ENCODE measurements around the gene BTBD1. TPM values are rescaled to one million over a fixed set of nuclear protein-coding genes. Genes with fewer than 3 reads are reported as not detected.

The BTBD1 gene
- total RNA-seq, 1 donor from 2014 or later: 53.2 TPM

DNA sequence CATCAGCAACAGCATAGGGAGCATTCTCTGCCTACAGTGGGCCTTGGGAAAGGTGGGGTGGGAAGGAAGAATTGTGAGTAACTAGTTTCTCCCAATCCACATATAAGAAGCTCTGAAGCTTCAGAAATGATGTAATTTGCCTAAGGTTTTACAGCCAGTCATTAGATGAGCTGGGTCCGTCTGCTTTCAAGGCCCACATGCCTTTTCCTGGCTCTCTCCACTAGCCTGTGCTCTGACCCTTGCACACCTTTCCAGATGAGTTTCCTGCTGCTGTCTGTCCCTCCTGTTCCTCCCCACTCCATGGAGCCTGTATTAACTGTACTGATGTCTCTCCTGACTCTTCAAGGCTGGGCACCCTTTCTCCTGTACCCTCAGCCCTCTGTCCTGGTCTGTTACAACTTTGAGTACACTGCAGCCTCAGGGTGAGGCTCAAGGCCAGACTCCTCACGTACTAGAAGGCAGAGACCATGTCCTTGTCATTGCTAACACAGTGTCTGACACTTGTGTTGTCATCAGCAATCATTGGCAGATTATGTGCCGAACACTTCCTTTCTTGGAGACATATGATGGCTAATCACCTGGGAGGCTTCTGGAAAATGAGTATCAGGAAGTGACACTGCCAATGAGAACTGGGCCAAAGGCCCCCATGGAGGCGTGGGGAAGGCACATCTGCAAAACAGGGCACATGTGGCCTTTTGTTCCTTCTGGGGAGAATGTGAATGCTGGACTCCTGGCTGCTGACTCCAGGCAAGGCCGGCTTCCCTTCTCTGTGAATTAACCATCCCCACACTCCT is 47.0 kb upstream of the BTBD1 start:
- peaks cover 36% of the 10 kb centered on the region for H3K4me1 Mint-ChIP-seq (ENCODE audit: unreplicated experiment)
- H3K27me3 Mint-ChIP-seq (ENCODE audit: unreplicated experiment): no peaks in the 10 kb centered on the region
- H3K4me3 Mint-ChIP-seq (ENCODE audit: unreplicated experiment): no peak overlapping the region
- no peak for DNase-seq (ENCODE audit: extremely low spot score, unreplicated experiment)
- H3K27ac Mint-ChIP-seq (ENCODE audit: unreplicated experiment): no peak overlapping the region
- H3K9me3 Mint-ChIP-seq (ENCODE audit: unreplicated experiment): no peaks in the 10 kb centered on the region
- TF ChIP-seq, protein P1, sequence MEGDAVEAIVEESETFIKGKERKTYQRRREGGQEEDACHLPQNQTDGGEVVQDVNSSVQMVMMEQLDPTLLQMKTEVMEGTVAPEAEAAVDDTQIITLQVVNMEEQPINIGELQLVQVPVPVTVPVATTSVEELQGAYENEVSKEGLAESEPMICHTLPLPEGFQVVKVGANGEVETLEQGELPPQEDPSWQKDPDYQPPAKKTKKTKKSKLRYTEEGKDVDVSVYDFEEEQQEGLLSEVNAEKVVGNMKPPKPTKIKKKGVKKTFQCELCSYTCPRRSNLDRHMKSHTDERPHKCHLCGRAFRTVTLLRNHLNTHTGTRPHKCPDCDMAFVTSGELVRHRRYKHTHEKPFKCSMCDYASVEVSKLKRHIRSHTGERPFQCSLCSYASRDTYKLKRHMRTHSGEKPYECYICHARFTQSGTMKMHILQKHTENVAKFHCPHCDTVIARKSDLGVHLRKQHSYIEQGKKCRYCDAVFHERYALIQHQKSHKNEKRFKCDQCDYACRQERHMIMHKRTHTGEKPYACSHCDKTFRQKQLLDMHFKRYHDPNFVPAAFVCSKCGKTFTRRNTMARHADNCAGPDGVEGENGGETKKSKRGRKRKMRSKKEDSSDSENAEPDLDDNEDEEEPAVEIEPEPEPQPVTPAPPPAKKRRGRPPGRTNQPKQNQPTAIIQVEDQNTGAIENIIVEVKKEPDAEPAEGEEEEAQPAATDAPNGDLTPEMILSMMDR (IDR thresholded peaks at IDR 0.05): no peak
- peaks cover 12% of the 10 kb centered on the region for H3K36me3 Mint-ChIP-seq (ENCODE audit: unreplicated experiment)

DNA sequence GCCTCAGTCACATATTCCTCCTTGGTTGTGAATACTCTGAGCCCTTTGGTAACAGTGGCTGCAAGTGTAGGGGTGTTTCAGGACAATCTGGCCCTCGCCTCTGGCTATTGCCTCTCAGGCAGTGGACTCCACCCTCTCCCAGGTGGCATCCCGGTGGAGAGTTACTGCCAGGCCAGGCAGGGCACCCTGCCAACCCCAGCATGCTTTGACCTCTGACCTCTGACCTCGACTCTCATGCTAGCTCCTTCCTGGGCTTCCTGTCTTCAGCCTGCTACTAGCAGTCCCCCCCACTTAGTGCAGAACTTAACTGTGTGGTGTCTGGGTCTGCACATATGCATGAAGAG is 45.9 kb upstream of the BTBD1 start:
- Mint-ChIP-seq H3K4me3 (ENCODE audit: unreplicated experiment) (peak overlapping the region; percentile 40), H3K27ac (ENCODE audit: unreplicated experiment) (peak overlapping the region; percentile 72), H3K36me3 (ENCODE audit: unreplicated experiment) (peaks cover 12% of the 10 kb centered on the region), H3K27me3 (ENCODE audit: unreplicated experiment) (no peaks in the 10 kb centered on the region), H3K4me1 (ENCODE audit: unreplicated experiment) (peaks cover 47% of the 10 kb centered on the region), H3K9me3 (ENCODE audit: unreplicated experiment) (no peaks in the 10 kb centered on the region)
- DNase-seq (ENCODE audit: extremely low spot score, unreplicated experiment): peak; percentile 83
- TF ChIP-seq, protein P1 (IDR thresholded peaks at IDR 0.05): no peak

DNA sequence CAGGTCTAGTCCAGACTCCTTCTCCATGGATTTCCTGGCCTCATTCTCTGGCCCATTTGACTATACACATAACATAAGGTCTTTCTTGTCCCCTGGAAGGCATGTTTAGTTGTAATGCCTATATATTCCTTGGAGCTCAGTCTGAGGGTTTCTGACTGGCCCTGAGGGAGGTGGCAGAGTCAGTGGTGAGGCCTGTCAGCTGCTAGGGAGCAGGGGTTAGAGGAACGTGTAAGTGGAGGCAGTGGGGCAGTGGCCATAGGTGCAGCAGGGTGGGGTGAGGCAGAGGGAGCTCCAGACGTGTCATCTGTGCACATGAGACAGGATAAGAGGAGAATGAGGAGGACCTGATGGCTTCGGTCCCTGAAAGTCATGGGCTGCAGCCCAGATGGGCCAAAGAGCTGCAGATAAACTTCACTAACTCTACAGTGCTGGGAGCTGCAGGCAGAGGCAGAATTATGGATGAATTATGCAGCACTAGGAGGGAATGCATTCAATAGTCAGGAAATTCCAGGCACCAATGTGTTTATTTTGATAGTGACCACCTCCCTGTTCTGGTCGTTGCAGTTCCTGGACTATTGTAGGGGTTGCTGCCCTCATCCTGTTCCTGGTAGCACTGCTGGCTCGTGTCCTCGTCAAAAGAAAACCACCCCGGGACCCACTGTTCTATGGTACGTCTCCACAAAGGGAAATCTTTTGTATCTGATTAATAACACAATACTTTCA is 45.3 kb upstream of the BTBD1 start:
- H3K36me3 Mint-ChIP-seq (ENCODE audit: unreplicated experiment): peaks cover 12% of the 10 kb centered on the region
- no peaks in the 10 kb centered on the region for H3K9me3 Mint-ChIP-seq (ENCODE audit: unreplicated experiment)
- peak overlapping the region; percentile 72 for H3K27ac Mint-ChIP-seq (ENCODE audit: unreplicated experiment)
- H3K27me3 Mint-ChIP-seq (ENCODE audit: unreplicated experiment): no peaks in the 10 kb centered on the region
- H3K4me1 Mint-ChIP-seq (ENCODE audit: unreplicated experiment): peaks cover 47% of the 10 kb centered on the region
- DNase-seq (ENCODE audit: extremely low spot score, unreplicated experiment): peak; percentile 84
- peak overlapping the region; percentile 49 for H3K4me3 Mint-ChIP-seq (ENCODE audit: unreplicated experiment)
- TF ChIP-seq, protein P1 (IDR thresholded peaks at IDR 0.05): peak; percentile 46

DNA sequence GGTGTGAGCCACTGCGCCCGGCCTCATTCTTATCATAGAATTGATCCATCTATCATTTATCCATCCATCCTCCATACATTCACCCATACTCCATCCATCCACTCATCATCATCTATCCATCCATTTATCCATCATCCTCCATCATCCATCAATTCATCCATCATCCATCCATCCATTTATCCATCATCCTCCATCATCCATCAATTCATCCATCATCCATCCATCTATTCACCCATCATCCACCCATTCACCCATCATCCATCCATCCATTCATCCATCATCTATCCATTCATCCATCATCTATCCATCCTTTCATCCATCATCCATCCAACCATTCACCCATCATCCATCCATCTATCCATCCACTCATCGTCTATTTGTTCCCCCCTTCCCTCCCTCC is 44.1 kb upstream of the BTBD1 start:
- Mint-ChIP-seq H3K27ac (ENCODE audit: unreplicated experiment) (no peak overlapping the region), H3K9me3 (ENCODE audit: unreplicated experiment) (no peaks in the 10 kb centered on the region), H3K4me3 (ENCODE audit: unreplicated experiment) (no peak overlapping the region), H3K36me3 (ENCODE audit: unreplicated experiment) (peaks cover 12% of the 10 kb centered on the region), H3K4me1 (ENCODE audit: unreplicated experiment) (peaks cover 53% of the 10 kb centered on the region), H3K27me3 (ENCODE audit: unreplicated experiment) (no peaks in the 10 kb centered on the region)
- TF ChIP-seq, protein P1 (IDR thresholded peaks at IDR 0.05): no peak
- no peak for DNase-seq (ENCODE audit: extremely low spot score, unreplicated experiment)

DNA sequence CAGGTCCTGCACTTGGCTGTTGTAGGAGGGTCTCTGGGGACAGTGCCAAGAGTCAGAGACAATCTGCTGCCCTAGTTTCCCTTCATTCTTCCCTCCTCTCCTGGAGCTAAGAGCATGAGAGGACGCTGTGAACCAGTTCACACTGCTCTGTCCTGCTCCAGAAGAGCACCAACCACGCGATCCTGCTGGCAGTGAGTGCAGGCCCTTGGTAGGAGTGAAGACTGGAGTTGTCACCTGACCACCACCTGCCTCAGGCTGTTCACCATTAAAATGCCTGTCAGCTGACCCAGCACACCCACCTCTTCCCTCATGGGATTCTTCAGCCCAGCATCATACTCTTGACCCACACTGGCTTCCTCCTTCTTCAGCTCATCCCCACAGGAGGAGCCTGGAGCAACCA is 43.3 kb upstream of the BTBD1 start:
- Mint-ChIP-seq H3K36me3 (ENCODE audit: unreplicated experiment) (peaks cover 7% of the 10 kb centered on the region), H3K4me3 (ENCODE audit: unreplicated experiment) (no peak overlapping the region), H3K27ac (ENCODE audit: unreplicated experiment) (no peak overlapping the region), H3K4me1 (ENCODE audit: unreplicated experiment) (peaks cover 53% of the 10 kb centered on the region), H3K9me3 (ENCODE audit: unreplicated experiment) (no peaks in the 10 kb centered on the region), H3K27me3 (ENCODE audit: unreplicated experiment) (no peaks in the 10 kb centered on the region)
- no peak for DNase-seq (ENCODE audit: extremely low spot score, unreplicated experiment)
- TF ChIP-seq, protein P1 (IDR thresholded peaks at IDR 0.05): no peak
